SIG-M5 treated with dmso at 0.1 percent for 504 hours (cell line): ENCODE measurements around the gene PSD.
"Not testable (repeated sequence)": the region's sequence is repeated elsewhere in the genome, so short reads cannot be mapped to it uniquely, and the experiment has no call there.

ENCODE experiments used
- DNase-seq: peaks from one replicate; lab custom pipeline; 2025; ENCODE audit not compliant: unreplicated experiment; lab: John Stamatoyannopoulos, UW

PSD gene

GRCh38 chr10:102418622-102419268 lies at the start of gene PSD:
PSD (minus strand) TSS chr10:102418785; CDS start chr10:102417038, 1,747 bp downstream.
- no peak for DNase-seq

DNA sequence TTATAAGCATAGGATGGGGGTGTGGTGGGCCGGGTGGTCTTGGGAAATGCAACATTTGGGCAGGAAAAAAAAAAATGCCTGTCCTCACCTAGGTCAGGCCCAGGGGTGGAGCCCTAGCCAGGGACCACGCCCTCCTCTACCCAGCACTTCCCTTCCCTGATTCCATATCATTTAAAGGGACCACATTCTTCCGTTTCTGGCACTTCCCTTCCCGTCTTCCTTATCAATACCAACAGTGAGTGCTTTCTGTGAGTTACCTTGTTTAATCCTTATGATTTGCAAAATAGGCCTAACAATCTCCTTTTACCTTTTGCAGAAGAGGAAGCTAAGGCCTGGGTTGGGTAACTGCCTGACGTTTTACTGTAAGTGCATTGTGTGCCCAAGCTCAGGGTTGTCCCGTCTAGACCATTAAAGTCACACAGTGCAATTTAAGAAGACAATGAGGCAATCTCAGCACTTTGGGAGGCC lies 49.4 kb upstream of the PSD start:
- peak; percentile 85 for DNase-seq

DNA sequence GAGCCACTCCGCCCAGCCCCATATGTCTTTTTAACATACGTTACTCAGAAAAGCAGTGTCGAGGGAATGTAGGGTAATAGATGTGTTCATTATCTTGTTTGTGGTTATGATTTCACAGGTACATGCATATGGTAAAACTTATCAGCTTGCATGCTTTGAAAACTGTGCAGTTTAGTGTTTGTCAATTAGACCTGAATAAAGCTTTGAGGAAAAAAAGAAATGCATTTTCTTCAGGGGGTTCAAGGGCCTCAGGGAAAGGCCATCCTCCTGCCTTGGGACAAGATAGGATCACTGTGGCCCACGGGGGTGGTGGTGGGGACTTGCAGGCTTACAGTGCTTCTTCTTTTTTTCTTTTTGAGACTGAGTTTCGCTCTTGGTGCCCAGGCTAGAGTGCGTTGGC lies 48.7 kb upstream of the PSD start:
- DNase-seq = no peak

DNA sequence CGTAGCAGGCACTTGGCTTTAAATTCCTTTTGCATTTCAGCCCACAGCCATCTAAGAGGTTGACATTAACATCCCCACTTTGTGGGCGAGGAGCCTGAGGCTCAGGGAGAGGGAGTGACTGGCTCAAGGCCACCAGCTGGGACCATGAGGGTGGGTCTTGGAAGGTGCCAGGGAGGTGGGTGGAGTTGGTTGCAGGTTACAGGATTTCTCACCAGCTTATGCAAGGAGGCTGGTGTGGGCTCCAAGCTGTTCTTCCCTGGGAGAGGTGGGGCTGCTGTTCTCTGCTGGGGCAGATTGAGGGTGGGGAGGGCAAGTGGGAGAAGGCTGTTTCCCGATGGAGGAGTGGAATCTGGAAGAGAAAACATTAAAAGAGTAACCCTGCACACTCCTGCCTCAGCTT lies 46.9 kb upstream of the PSD start:
- DNase-seq = no peak

DNA sequence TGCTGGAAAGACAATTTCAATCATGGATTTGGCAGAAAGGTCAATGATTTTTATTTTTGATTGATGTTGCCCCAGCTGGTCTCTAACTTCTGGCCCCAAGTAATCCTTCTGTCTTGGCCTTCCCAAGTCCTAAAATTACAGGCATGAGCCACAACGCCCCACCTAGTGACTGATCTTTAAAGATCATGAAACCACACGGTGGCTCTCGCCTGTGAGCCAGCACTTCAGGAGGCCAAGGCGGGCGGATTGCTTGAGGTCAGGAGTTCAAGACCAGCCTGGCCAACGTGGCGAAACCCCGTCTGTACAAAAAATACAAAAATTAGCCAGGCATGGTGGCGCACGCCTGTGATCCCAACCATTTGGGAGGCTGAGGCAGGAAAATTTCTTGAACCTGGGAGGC lies 45.4 kb upstream of the PSD start:
- DNase-seq = no peak

DNA sequence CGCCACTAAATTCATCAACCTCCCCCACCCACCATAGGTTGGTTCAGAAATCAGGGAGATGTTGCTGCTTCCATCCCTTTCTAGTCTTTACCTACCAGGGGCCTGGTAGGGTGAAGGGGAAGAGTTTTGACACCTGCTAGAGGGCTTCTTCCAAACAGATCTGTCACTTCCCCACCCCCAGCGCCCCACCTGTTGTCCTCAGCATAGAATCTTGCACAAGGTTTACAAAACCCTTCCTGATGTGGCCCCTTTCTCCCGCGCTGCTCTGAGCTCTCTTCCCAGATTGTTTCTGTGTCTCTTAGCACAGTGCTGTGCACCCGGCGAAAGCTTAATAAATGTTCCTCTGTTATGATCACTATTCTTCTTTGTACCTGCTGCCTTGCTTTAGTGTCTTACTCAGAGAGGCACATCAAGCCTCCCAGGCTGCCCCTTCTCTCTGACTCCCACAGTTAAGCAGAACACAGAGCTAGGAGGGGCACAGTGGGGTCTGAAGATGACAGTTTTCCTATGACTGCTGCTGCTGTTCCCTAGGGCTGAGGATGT lies 44.0 kb upstream of the PSD start:
- no peak for DNase-seq

- peak; percentile 80 for DNase-seq
Observed at GRCh38 chr10:102461187-102462054, 42.8 kb upstream of the PSD start.

DNA sequence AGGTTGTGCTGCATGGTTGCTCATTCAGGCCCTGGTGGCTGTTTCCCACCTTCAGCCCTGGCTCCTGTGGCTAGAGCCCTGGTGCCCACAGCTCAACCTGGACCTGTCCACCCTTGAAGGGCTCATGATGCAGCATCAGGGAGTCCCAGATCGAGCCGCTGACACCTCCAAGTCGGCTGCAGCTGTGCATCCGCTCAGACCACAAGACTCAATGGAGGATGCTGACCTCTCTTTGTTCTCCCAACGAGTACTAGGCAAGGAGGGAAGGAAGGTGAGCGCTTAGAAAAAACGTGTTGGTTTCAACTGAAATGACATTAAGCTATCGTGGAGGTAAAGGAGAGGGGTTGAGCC lies 42.2 kb upstream of the PSD start:
- no peak for DNase-seq

GRCh38 chr10:102458656-102459055 lies 40.1 kb upstream of the PSD start:
- DNase-seq = no peak

DNA sequence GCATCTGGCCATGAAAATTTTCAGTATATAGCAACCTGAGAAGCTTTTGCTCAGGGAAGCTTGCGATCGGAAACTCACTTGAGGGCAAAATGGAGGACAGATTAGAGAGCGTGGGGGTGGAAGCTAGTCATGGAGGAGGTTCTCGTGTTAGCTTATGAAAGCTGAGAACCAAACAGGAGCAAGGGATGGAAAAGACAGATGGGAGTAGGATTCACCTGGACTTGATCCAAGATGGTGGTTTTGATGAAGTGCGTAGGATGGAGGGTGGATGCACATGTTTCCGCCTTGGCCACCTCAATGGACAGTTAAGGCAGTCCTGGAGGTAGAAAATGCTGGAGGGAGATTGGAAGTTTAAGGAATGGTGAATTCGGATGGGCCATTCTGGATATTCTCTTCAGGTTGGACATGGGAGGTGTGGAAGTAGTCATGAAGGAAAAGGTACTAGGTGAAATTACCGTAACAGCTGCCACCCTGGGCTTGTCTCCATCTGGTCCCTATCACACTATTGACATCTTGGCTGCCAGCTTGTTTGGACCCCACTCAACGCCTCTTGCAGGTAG lies 39.1 kb upstream of the PSD start:
- DNase-seq = no peak

- peak; percentile 48 for DNase-seq
Observed at GRCh38 chr10:102455893-102456471, 37.4 kb upstream of the PSD start.

GRCh38 chr10:102454662-102455487 lies 36.3 kb upstream of the PSD start:
- not testable (repeated sequence) for DNase-seq

DNA sequence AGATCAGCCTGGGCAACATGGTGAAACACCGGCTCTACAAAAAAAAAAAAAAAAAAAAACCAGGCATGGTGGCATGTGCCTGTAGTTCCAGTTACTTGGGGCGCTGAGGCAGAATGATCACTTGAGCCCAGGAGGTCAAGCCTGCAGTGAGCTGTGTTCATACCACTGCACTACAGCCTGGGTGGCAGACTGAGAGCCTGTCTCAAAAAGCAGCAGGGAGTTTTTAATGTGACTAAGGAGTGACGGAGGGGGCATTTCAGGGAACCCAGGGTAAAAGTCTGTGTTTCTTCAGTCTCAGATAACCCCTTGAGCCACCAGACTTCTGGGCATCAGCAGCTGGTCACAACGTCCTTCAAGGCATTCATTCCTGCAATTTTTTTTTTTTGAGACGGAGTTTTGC lies 34.9 kb upstream of the PSD start:
- no peak for DNase-seq

DNA sequence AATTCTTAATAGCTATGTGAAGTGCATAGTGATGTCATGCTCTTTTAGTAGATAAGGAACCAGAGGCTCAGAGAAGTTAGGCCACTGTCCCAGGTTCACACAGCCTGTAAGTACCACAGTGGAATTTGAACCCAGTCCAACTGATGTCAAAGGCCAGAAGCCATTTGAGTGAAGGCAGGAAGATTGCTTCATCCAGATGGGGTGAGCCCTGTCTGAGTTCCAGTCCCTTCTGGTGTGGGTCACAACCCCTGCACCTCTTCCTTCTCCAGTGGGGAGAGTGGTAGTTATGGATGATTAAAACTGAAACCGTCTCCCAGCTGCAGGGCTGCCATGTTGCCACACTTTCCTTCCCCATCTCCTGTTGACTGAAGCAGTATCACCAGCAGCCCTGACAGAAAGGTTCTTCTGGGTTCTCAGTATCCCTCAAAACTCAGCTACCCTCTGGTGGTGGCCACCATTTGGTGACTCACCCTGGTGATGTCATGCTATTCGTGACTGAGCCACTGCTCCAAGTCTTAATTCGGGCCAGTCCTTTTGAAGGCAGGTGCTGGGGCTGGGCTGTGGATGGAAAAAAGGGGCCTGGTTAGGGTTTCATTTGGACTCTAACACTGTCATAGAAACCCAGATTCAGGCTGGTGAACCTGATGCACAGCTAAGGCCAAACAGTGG lies 34.2 kb upstream of the PSD start:
- peak; percentile 94 for DNase-seq

DNA sequence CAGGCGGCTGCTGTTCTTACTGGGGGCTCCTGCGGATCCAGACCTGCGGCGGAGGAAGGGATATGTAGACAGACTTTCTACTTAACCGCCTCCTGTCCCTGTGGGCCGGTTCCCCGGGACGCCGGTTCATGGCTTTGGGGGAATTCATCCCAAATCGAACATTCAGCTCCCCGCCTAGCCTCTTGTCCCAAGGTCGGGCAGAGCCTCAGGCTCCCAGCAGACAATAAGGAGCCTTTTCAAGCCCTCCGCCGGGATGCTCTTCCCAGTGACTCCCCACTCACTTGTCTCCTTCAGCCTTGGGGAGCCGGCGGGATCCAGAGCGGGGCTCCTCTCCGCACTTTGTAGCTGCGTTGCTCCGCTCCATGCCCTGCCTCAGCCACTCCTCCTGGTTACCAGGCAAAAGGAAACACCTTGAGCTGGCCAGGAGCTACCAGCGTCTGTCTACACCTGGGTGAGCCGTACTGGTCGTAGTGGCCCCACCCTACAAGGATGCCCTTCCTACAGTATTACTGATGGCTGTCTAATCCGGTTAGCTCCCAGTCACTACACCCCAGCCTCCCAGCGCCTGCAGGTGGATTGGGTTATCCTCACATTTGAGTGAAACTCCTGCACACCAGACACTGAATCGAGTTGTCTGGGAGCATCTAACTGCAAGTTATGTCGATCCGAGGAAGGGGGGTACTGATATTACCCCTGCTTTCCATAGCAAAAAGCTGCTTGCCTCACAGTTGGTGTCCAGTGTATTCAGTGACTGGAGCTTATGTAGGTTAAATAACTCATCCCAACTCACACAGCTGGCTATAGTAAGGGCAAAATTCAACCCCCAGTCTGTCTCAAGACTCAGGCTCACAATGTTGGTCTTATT lies 32.8 kb upstream of the PSD start, which contains the start of gene C10orf95:
TSS of gene C10orf95 (minus strand) at position 439 of the 865 bp plus-strand sequence. CDS start 450 bp downstream, outside the sequence.
- DNase-seq = no peak

- DNase-seq = peak; percentile 76
Observed at GRCh38 chr10:102450374-102451104, 32.0 kb upstream of the PSD start.

GRCh38 chr10:102450124-102450373 lies 31.5 kb upstream of the PSD start:
- no peak for DNase-seq

DNA sequence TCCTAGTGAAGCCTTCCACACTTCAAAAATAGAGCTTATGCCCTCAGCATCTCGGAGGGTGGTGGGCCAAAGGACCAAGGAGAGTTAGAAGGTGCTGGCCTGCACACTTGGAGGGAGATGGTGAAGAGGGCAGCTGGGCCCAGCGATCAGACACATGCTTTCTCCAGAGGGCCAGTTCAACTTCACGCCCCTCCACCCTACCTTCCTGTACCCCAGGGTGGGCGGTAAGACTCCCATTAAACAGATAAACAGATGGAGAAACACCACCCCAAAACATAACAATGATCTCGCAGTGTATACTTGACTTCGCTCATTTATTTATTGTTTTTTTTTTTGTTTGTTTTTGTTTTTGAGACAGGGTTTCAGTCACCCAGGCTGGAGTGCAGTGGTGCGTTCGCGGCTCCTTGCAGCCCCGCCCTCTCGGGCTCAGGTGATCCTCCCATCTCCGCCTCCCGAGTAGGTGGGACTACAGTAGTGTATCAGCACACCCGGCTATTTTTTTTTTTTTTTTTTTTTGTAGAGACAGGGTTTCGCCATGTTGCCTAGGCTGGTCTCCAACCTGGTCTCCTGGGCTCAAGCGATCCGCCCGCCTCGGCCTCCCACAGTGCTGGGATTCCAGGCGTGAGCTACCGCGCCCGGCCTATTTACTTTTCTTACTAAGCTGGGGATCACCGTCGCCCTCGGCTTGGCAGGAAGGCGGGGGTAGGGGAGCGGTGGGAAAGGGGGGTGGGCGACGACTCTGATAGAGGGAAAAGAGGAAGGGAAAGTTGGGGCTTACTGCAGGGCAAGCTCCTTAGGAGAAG lies 30.9 kb upstream of the PSD start:
- peak; percentile 59 for DNase-seq
